IPS DF 6.9 (cell line): ENCODE results near the gene CHST12.
"Not testable (repeated sequence)": the region's sequence is repeated elsewhere in the genome, so short reads cannot be mapped to it uniquely, and the experiment has no call there.

Experiments used
- DNase-seq: peaks from one replicate; pipeline ENCODE4 v3.0.0-alpha.2; 2013; ENCODE audit warnings: low read depth, low spot score
- H3K27ac ChIP-seq: one replicate; pipeline ENCODE4 v1.5.1; 2013; ENCODE audit warnings: low read length, control low read depth
- H3K27me3 ChIP-seq: 2 replicates; pipeline ENCODE4 v1.6.1; 2013; ENCODE audit warnings: mild to moderate bottlenecking, low read length; ENCODE audit not compliant: control insufficient read depth, insufficient read depth
- H3K36me3 ChIP-seq: 2 replicates; pipeline ENCODE4 v1.6.1; 2013; ENCODE audit warnings: low read length; ENCODE audit not compliant: control insufficient read depth, insufficient read depth
- H3K4me1 ChIP-seq: 2 replicates; pipeline ENCODE4 v1.6.1; 2013; ENCODE audit warnings: low read length; ENCODE audit not compliant: control insufficient read depth, insufficient read depth
- H3K4me3 ChIP-seq: 2 replicates; pipeline ENCODE4 v1.5.1; 2013; ENCODE audit warnings: mild to moderate bottlenecking, low read length
- H3K9me3 ChIP-seq: 2 replicates; pipeline ENCODE4 v1.6.1; 2013; ENCODE audit warnings: low read length, inconsistent platforms; ENCODE audit not compliant: control insufficient read depth, insufficient read depth
- WGBS: extraction: QIAGEN DNeasy Blood & Tissue Kit; methylation state at CpG from one replicate; pipeline ENCODE4 v1.1.7; 2013; ENCODE audit warnings: mixed read lengths, missing lambda C conversion rate; ENCODE audit not compliant: insufficient read length, insufficient coverage; 5-methylcytosine and 5-hydroxymethylcytosine counted together

CHST12 gene

DNA sequence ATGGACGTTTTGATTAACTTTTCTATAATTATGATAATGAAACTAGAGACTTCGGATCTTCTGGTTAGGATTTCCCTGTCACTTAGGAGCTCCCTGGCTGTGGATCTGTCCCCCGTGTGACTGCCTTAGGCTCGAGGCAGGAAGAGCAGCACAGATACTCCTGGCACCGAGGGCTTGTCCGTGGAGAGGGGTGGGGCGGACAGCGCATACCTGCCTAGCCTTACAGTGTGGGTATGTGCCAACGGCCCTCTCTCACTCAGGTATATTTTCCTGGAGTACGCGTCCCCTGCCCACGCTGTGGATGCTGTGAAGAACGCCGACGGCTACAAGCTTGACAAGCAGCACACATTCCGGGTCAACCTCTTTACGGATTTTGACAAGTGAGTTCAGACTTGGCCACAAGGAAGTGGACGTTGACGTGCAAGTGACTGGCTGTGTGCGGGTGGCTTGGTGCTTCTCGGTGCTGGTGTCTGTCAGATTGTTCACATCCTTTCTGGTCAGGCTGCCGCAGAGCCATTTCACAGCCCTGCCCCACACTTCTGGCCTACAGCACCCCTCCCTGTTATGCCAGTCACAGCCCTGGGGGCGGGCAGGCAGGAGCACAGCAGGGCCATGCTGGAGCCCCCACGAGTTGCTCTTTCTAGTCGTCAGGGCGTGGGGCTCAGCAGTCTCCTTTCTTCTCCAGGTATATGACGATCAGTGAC is 40.9 kb upstream of the CHST12 start:
- Histone ChIP-seq H3K9me3 (no peaks in the 10 kb centered on the region), H3K27ac (no peak overlapping the region), H3K27me3 (no peaks in the 10 kb centered on the region), H3K36me3 (peaks cover 41% of the 10 kb centered on the region), H3K4me1 (no peaks in the 10 kb centered on the region), H3K4me3 (no peak overlapping the region)
- no CpG with 5 or more reads among the region's 27 CpGs for WGBS
- DNase-seq = no peak

DNA sequence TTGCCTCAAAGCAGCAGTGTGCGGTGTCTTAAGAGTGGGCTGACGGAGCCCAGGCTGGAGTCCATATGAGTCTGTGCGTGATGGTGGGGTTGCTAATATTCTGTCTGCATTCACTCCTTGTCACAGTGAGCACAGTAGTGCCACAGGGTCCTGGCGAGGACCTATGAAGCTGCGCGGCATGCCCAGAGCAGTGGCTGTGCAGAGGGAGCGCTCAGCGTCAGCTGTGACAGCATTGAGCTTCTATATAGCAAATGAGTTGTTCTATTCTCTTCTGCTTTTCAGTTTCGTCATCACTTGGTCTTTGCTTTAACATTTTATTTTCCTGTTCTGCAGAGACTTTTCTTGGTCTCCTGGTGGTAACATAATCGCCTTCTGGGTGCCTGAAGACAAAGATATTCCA is 34.3 kb upstream of the CHST12 start:
- Histone ChIP-seq H3K9me3 (no peaks in the 10 kb centered on the region), H3K27ac (no peak overlapping the region), H3K4me1 (no peaks in the 10 kb centered on the region), H3K27me3 (no peaks in the 10 kb centered on the region), H3K36me3 (peaks cover 65% of the 10 kb centered on the region), H3K4me3 (no peak overlapping the region)
- WGBS = no CpG with 5 or more reads among the region's 10 CpGs
- DNase-seq = no peak

DNA sequence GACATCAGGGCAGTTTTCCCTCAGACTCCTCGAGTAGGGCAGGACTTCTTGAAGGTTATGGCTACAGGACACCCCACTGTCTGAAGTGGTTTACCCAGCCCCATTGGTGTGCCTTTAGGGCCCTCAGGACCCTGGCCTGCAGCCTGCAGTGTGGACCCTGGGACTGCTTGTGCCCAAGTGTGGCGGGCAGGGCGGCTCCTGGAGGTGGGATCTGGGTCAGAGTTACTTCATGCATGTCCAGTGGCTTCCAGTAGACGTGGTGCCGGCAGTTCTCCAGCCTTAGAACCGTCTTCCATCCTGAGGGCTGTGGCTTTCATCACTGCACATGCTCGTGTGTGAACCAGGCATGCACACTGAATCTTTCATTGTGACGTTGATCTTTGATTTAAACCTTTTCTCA is 32.1 kb upstream of the CHST12 start:
- DNase-seq = no peak
- Histone ChIP-seq H3K4me3 (no peak overlapping the region), H3K27me3 (no peaks in the 10 kb centered on the region), H3K36me3 (peaks cover 72% of the 10 kb centered on the region), H3K27ac (no peak overlapping the region), H3K9me3 (no peaks in the 10 kb centered on the region), H3K4me1 (no peaks in the 10 kb centered on the region)
- WGBS = no CpG with 5 or more reads among the region's 8 CpGs

DNA sequence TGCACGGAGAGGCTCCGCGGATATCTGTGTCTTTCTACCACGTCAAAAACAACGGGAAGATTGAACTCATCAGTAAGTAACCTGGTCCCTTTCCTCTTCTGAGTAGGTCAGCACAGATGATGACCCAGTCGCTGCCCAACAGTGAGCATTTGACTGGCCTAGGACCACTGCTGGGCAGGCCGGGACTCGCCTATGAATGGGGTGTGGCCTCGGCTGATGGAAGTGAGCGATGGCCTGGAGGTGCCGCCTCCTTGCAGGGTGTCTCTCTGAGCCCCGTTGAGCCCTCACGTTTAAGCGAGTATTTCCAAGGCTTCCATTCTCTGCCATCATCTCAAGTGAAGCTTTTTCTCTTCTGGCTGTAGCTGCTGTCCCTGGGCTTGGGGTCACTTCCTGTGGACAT is 30.7 kb upstream of the CHST12 start:
- Histone ChIP-seq H3K27me3 (no peaks in the 10 kb centered on the region), H3K9me3 (no peaks in the 10 kb centered on the region), H3K4me1 (no peaks in the 10 kb centered on the region), H3K4me3 (no peak overlapping the region), H3K36me3 (peaks cover 69% of the 10 kb centered on the region), H3K27ac (no peak overlapping the region)
- no CpG with 5 or more reads among the region's 14 CpGs for WGBS
- no peak for DNase-seq

DNA sequence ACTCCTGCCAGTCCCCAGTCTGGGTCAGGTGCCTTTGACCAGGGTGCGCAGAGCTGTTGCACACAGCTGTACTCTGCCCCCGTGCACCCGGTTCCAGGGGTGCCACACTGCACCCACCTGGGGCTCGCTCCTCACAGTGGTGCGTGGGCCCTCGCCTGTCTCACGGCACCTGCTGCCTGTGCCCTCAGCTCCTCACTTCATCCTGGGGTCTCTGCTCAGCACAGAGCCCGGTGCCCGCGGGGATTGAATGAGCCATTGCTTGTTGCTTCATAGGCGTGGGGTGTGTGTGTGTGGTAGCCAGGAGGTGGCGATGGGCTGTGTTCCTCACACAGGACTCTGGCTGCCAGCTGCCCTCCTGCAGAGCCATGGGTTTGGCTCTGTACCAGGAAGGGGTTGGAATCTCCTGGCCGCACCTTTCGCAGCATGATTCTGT is 30.3 kb upstream of the CHST12 start:
- no peaks in the 10 kb centered on the region for H3K27me3 ChIP-seq
- no peak for DNase-seq
- H3K4me1 ChIP-seq = no peaks in the 10 kb centered on the region
- no peak overlapping the region for H3K27ac ChIP-seq
- H3K36me3 ChIP-seq = peaks cover 68% of the 10 kb centered on the region
- WGBS = no CpG with 5 or more reads among the region's 14 CpGs
- H3K9me3 ChIP-seq = no peaks in the 10 kb centered on the region
- H3K4me3 ChIP-seq = no peak overlapping the region

DNA sequence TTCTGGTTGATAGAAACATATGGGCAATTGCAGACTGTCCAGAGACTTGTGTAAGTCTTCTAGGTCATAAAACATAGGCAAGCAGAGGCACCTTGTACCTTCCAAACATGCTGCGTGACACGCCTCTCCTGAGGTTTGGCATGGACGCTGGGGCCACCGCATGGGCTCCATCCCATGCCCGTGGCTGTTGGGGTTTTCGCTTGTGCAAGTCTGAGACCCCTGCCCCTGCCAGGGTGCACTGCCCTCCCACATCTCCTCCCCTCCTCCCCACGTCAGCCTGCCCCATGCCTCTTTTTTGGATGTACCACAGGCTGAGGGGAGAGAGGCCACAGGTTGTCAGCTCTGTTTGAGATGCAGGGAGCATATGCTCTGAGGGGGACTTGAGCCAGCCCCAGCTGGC is 29.8 kb upstream of the CHST12 start:
- Histone ChIP-seq H3K27ac (no peak overlapping the region), H3K9me3 (no peaks in the 10 kb centered on the region), H3K27me3 (no peaks in the 10 kb centered on the region), H3K36me3 (peaks cover 67% of the 10 kb centered on the region), H3K4me1 (no peaks in the 10 kb centered on the region), H3K4me3 (no peak overlapping the region)
- no peak for DNase-seq
- WGBS = no CpG with 5 or more reads among the region's 7 CpGs

DNA sequence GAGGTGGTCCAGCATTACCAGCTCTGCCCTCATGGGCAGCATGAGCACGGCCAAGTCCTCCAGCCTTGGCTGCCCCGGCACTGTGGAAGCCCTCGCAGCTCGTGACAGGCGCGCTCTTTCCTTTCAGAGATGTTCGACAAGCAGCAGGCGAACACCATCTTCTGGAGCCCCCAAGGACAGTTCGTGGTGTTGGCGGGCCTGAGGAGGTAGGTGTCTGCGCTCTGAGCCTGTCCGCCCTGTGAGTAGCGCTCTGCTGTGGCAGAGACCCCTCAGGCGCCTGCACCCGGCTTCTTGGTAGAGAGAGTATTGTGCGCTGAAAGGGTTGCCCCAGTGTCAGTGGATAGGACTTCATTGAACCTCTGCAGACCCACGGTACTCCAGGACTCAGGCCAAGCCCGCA is 29.0 kb upstream of the CHST12 start:
- DNase-seq = no peak
- Histone ChIP-seq H3K36me3 (peaks cover 69% of the 10 kb centered on the region), H3K27ac (no peak overlapping the region), H3K9me3 (no peaks in the 10 kb centered on the region), H3K27me3 (no peaks in the 10 kb centered on the region), H3K4me3 (no peak overlapping the region), H3K4me1 (no peaks in the 10 kb centered on the region)
- WGBS = no CpG with 5 or more reads among the region's 18 CpGs

DNA sequence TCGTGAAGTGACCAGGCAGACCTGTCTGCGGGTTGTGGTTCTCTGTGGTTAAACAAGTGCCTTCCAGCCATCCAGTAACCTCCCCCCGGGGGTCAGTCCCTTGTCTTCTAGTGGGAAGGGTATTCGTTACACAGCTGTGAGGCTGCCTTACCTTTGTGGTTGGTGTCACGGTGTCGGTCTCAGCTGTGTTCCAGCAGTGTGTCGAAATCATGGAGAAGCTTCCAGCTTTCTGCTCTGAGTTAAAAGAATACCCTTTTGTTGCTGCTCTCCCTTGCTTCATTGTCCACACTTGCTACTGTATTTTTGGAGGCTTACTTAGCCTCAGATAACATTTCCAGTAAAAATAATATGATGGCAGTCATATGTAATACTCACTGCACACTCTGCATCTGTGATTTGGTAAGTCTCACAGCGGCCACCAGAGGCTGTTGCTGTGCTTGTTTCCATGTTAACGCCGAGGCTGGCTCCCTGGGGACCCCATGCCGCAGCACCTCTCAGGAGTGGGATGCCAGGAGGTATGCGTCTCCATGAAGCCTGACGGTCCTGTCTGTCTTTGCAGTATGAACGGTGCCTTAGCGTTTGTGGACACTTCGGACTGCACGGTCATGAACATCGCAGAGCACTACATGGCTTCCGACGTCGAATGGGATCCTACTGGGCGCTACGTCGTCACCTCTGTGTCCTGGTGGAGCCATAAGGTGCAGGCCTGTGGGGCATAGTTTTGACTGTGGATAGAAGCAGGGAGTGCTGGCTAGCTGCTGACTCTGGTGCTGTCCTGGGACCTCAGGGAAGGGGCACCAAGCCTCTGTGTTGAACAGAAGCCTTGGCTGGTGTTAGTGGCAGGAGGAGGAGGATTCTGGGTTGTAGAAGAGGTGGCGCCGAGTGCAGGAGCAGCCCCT is 28.3 kb upstream of the CHST12 start:
- Histone ChIP-seq H3K4me1 (no peaks in the 10 kb centered on the region), H3K27ac (no peak overlapping the region), H3K27me3 (no peaks in the 10 kb centered on the region), H3K9me3 (no peaks in the 10 kb centered on the region), H3K36me3 (peaks cover 74% of the 10 kb centered on the region), H3K4me3 (no peak overlapping the region)
- no peak for DNase-seq
- no CpG with 5 or more reads among the region's 26 CpGs for WGBS

DNA sequence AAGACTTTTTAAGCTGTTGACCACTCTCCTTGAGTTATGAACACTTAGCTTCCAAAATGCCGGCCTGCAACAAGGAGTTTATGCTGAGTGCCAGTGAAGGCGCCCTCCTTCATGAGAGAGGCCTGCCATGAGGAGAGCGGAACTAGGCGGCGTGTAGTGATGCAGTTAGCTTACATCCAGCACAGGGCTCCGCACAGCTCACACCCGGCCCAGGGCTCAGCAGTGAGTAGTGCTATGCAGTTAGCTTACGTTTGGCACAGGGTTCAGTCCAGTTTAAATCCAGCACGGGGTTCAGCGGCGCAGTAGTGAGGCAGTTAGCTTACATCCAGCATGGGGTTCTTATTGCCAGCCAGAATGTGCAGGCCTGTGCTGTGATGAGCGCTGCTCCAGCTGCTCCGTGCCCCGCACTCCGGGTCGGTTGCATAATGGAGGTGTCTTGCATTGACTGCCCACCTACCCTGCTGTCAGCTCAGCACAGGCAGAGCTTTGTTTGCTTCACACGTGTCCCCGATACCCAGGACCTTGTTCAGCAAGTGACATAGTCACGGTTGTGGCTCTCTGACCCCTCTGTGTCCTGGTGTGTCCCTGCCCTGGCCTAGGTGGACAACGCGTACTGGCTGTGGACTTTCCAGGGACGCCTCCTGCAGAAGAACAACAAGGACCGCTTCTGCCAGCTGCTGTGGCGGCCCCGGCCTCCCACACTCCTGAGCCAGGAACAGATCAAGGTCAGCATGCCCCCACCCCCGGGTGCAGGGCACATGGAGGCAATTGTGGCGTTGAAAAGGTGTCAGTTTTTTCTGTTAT is 26.9 kb upstream of the CHST12 start:
- no peaks in the 10 kb centered on the region for H3K27me3 ChIP-seq
- H3K9me3 ChIP-seq = no peaks in the 10 kb centered on the region
- WGBS = no CpG with 5 or more reads among the region's 27 CpGs
- H3K27ac ChIP-seq = no peak overlapping the region
- H3K4me1 ChIP-seq = no peaks in the 10 kb centered on the region
- DNase-seq = no peak
- no peak overlapping the region for H3K4me3 ChIP-seq
- H3K36me3 ChIP-seq = peaks cover 82% of the 10 kb centered on the region

DNA sequence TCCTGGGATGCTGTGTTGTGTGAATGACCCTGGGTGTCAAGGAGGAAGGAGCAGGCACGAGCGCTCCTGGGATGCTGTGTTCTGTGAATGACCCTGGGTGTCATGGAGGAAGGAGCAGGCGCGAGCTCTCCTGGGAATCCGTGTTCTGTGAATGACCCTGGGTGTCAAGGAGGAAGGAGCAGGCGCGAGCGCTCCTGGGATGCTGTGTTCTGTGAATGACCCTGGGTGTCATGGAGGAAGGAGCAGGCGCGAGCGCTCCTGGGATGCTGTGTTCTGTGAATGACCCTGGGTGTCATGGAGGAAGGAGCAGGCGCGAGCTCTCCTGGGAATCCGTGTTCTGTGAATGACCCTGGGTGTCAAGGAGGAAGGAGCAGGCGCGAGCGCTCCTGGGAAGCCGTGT is 25.9 kb upstream of the CHST12 start:
- no CpG with 5 or more reads among the region's 18 CpGs for WGBS
- not testable (repeated sequence) for H3K4me3 ChIP-seq, H3K27ac ChIP-seq, H3K4me1 ChIP-seq, H3K9me3 ChIP-seq, H3K27me3 ChIP-seq, DNase-seq
- H3K36me3 ChIP-seq = peaks cover 76% of the 10 kb centered on the region
